PC-9 (cell line): ENCODE results near the gene COL18A1. TPM values are rescaled to one million over a fixed set of nuclear protein-coding genes. Genes with fewer than 3 reads are reported as not detected.

Experiments used
- Bru-seq: library from RNA; stranded (reverse); fragments of 400-500 nt; gene quantifications from one replicate; lab custom pipeline; 2021; lab: Mats Ljungman, UMichigan
- BruChase-seq, 2 experiments: library from RNA; stranded (reverse); fragments of 400-500 nt; gene quantifications; one replicate each; lab custom pipeline; 2021; lab: Mats Ljungman, UMichigan
- BruUV-seq: library from RNA; stranded (reverse); fragments of 400-500 nt; replicated peaks from 2 replicates; lab custom pipeline; 2021; lab: Mats Ljungman, UMichigan
- CTCF ChIA-PET: fragments of 300-600 bp; sonication (Branson Sonifier 250); formaldehyde crosslinking; loops from one replicate; lab custom pipeline; 2022; ENCODE audit warnings: antibody characterized with exemption; lab: Charles Lee
- POLR2A ChIA-PET: fragments of 300-600 bp; sonication (Branson Sonifier 250); formaldehyde crosslinking; loops from one replicate; lab custom pipeline; 2022; ENCODE audit warnings: antibody characterized with exemption; ENCODE audit not compliant: unreplicated experiment; lab: Charles Lee
- DNase-seq, 2 experiments: peaks; one replicate each; pipeline versions ENCODE4 v3.0.0 to v3.0.0-alpha.2; 2015 to 2022; ENCODE audit warnings: mixed read lengths in 1 of 2
- H2AFZ ChIP-seq: fragments of 200-600 bp; sonication (generic); 2 replicates; pipeline ENCODE4 v1.8.1; 2017; ENCODE audit warnings: antibody characterized with exemption
- H3F3A ChIP-seq: fragments of 200-600 bp; sonication (generic); 2 replicates; pipeline ENCODE4 v1.8.1; 2017; ENCODE audit warnings: antibody characterized with exemption, mild to moderate bottlenecking, low read depth; ENCODE audit not compliant: insufficient read depth
- H3K27ac ChIP-seq: fragments of 200-600 bp; sonication (generic); 2 replicates; pipeline ENCODE4 v1.6.1; 2016; ENCODE audit warnings: mixed run types
- H3K27me3 ChIP-seq: fragments of 200-600 bp; sonication (generic); 2 replicates; pipeline ENCODE4 v1.6.1; 2016; ENCODE audit warnings: low read depth, mixed run types; ENCODE audit not compliant: insufficient read depth
- H3K36me3 ChIP-seq: fragments of 200-600 bp; sonication (generic); 2 replicates; pipeline ENCODE4 v1.6.1; 2016; ENCODE audit warnings: low read depth, mixed run types
- H3K4me1 ChIP-seq: fragments of 200-600 bp; sonication (generic); replicated peaks from 2 replicates; pipeline ENCODE4 v1.6.1; 2016; ENCODE audit warnings: mixed run types; ENCODE audit not compliant: insufficient read depth
- H3K4me2 ChIP-seq: fragments of 200-600 bp; sonication (generic); 2 replicates; pipeline ENCODE4 v1.6.1; 2017; ENCODE audit warnings: mixed run types
- H3K4me3 ChIP-seq: fragments of 200-600 bp; sonication (generic); 2 replicates; pipeline ENCODE4 v1.6.1; 2016; ENCODE audit warnings: mixed run types
- H3K79me2 ChIP-seq: fragments of 200-600 bp; sonication (generic); 2 replicates; pipeline ENCODE4 v1.6.1; 2017; ENCODE audit warnings: low read depth, mixed run types
- H3K9me2 ChIP-seq: fragments of 200-600 bp; sonication (generic); 2 replicates; pipeline ENCODE4 v1.8.1; 2017; ENCODE audit warnings: mild to moderate bottlenecking; ENCODE audit not compliant: insufficient read depth
- H3K9me3 ChIP-seq: fragments of 200-600 bp; sonication (generic); 2 replicates; pipeline ENCODE4 v1.8.1; 2016; ENCODE audit warnings: low read depth; ENCODE audit not compliant: insufficient read depth
- H4K20me1 ChIP-seq: fragments of 200-600 bp; sonication (generic); 2 replicates; pipeline ENCODE4 v1.8.1; 2017; ENCODE audit not compliant: insufficient read depth
- CTCF ChIP-seq: fragments of 200-600 bp; sonication (generic); conservative IDR thresholded peaks from 2 replicates; pipeline ENCODE4 v1.6.1; 2017; ENCODE audit warnings: mixed run types, antibody characterized with exemption, mild to moderate bottlenecking, moderate library complexity
- EZH2 ChIP-seq: fragments of 200-600 bp; sonication (generic); IDR thresholded peaks from 2 replicates; pipeline ENCODE4 v1.8.0; 2017; ENCODE audit warnings: antibody characterized with exemption, low read depth
- intact Hi-C: fragments of 100-400 bp; cut with micrococcal nuclease; formaldehyde crosslinking; loops from one replicate; pipeline ENCODE4 v1.10.0; 2022; ENCODE audit not compliant: unreplicated experiment
- long read RNA-seq: library from polyadenylated mRNA; stranded (forward); transcript quantifications from one replicate; pipeline ENCODE4 v2.0.0, GENCODE V29; 2022
- total RNA-seq: library from RNA; stranded (reverse); gene quantifications from 2 replicates; pipeline ENCODE4 v1.2.3, GENCODE V29; 2021

Gene COL18A1
- total RNA-seq: 82.4 and 106 TPM in 2 replicates
- percentile 55 among the genes with signal in this experiment for Bru-seq, nascent RNA
- percentile 66 among the genes with signal in this experiment for BruChase-seq, experiment 1, labeled RNA remaining after a 2-hour chase
- percentile 72 among the genes with signal in this experiment for BruChase-seq, experiment 2, labeled RNA remaining after a 6-hour chase
- long read RNA-seq, full-length matches to known transcripts: 56 of 156 reads
- long read RNA-seq, partial matches to known transcripts: 53 of 156 reads
- long read RNA-seq, other reads (novel, unspliced or antisense): 47 of 156 reads

DNA sequence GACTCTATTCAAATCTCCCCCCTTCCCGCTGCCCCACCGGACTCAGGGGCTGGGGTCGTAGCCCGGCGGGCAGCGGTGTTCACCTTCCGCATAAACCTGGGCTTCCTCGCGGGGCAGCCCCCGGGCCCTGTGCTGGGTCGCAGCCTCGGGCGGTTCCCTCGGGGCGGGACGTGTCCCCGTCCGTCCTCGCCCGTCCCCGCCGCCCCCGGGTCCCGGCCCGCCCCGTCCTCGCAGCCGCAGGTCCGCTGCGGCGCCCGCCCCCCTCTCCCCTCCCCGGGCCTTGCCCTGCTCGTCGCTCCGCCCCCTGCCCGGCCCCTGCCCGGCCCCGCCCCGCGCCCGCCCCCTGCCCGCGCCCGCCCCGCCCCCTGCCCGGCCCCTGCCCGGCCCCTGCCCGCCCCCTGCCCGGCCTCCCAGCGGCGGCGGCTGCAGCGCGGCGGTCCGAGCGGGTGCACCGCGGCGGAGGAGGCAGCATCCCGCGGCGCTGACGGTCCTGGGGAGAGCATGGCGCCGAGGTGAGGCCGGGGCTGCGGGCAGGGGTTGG lies at the start of gene COL18A1:
TSS of gene COL18A1 (plus strand) at position 436 of the 541 bp plus-strand sequence. CDS start at position 502, 66 bp downstream.
- Histone ChIP-seq H3K27ac (no peak within 1 kb of the TSS), H4K20me1 (peaks cover 5% of the 10 kb centered on the region; the same call in 1 of the 2 replicates), H3F3A (peaks cover 18% of the 10 kb centered on the region), H3K79me2 (no peaks in the 10 kb centered on the region), H3K4me3 (peak within 1 kb of the TSS; percentile 58; the same call in 1 of the 2 replicates), H2AFZ (peak within 1 kb of the TSS; percentile 73; the same call in 1 of the 2 replicates), H3K4me2 (peak within 1 kb of the TSS; percentile 74), H3K9me3 (peaks cover 10% of the 10 kb centered on the region), H3K36me3 (no peaks in the 10 kb centered on the region), H3K27me3 (no peaks in the 10 kb centered on the region), H3K9me2 (no peaks in the 10 kb centered on the region), H3K4me1 (peaks cover 51% of the 10 kb centered on the region)
- DNase-seq: peak in 1 of 2 experiments; percentile 67
- POLR2A ChIA-PET: no interaction called here
- intact Hi-C loops: loop anchor here (1.0 to 5.0 kb wide), 2 partner anchors 87 to 112 kb away; no protein-coding TSS in a partner anchor
- BruUV-seq: no TSS peak
- CTCF ChIA-PET: no interaction called here
- TF ChIP-seq EZH2 (no peak), CTCF (no peak)

GRCh38 chr21:45355573-45355972 lies 49.4 kb upstream of the COL18A1 start:
- H3K79me2 ChIP-seq: no peaks in the 10 kb centered on the region
- intact Hi-C loops: no loop called here
- no peaks in the 10 kb centered on the region for H3K36me3 ChIP-seq
- BruUV-seq: no TSS peak
- no peaks in the 10 kb centered on the region for H3K4me1 ChIP-seq
- H4K20me1 ChIP-seq: no peaks in the 10 kb centered on the region
- H3K9me2 ChIP-seq: no peaks in the 10 kb centered on the region
- no peak overlapping the region for H3K4me2 ChIP-seq
- CTCF ChIA-PET: no interaction called here
- H2AFZ ChIP-seq: no peak overlapping the region
- H3K27ac ChIP-seq: no peak overlapping the region
- H3F3A ChIP-seq: no peaks in the 10 kb centered on the region
- no peaks in the 10 kb centered on the region for H3K27me3 ChIP-seq
- H3K4me3 ChIP-seq: no peak overlapping the region
- no peak for DNase-seq
- H3K9me3 ChIP-seq: no peaks in the 10 kb centered on the region
- POLR2A ChIA-PET: no interaction called here
- TF ChIP-seq EZH2 (no peak), CTCF (no peak)

- Histone ChIP-seq H3K27ac (no peak overlapping the region), H4K20me1 (no peaks in the 10 kb centered on the region), H2AFZ (no peak overlapping the region), H3K9me2 (no peaks in the 10 kb centered on the region), H3K27me3 (no peaks in the 10 kb centered on the region), H3K4me2 (no peak overlapping the region), H3F3A (no peaks in the 10 kb centered on the region), H3K4me3 (no peak overlapping the region), H3K36me3 (no peaks in the 10 kb centered on the region), H3K4me1 (no peaks in the 10 kb centered on the region), H3K79me2 (no peaks in the 10 kb centered on the region), H3K9me3 (no peaks in the 10 kb centered on the region)
- DNase-seq: no peak
- TF ChIP-seq CTCF: no peak; the same call in 1 of the 2 replicates
- TF ChIP-seq EZH2: no peak
- ChIA-PET POLR2A (no interaction called here), CTCF (interaction anchor here (0.6 kb wide), 1 partner anchor 39 kb away, joined by 5 read pairs; no protein-coding TSS in a partner anchor)
- BruUV-seq: no TSS peak
- intact Hi-C loops: no loop called here
Observed at GRCh38 chr21:45356251-45356650, 48.7 kb upstream of the COL18A1 start.
